Psoas muscle (tissue), 8 donors: ENCODE measurements around the gene CDCA5. TPM values are rescaled to one million over a fixed set of nuclear protein-coding genes. Genes with fewer than 3 reads are reported as not detected.

Experiments
- ATAC-seq, 4 donors: fragments of 200-7000 bp; cut with Tn5 transposase; one replicate each; pipeline ENCODE4 v1.9.1; 2020; ENCODE audit warnings: moderate library complexity in 3 of 4, mild to moderate bottlenecking in 2 of 4
- DNase-seq, 2 donors: peaks; one replicate each; pipeline ENCODE4 v3.0.0-alpha.2; 2020
- H3K27ac ChIP-seq: fragments of 200-600 bp; one replicate; pipeline ENCODE4 v1.8.0; 2022
- H3K27me3 ChIP-seq, 3 donors: fragments of 200-600 bp in 1 of 3; one replicate each; pipeline versions ENCODE4 v1.6.1 to v1.8.0; 2013 to 2022; ENCODE audit warnings: low read length in 2 of 3, mild to moderate bottlenecking in 2 of 3, moderate library complexity in 1 of 3; ENCODE audit not compliant: insufficient read depth in 3 of 3
- H3K36me3 ChIP-seq, 2 donors: fragments of 200-600 bp in 1 of 2; one replicate each; pipeline versions ENCODE4 v1.6.1 to v1.8.0; 2013 to 2022; ENCODE audit warnings: low read depth in 1 of 2, mild to moderate bottlenecking in 1 of 2, moderate library complexity in 1 of 2; ENCODE audit not compliant: insufficient read depth in 1 of 2
- H3K4me1 ChIP-seq: fragments of 200-600 bp; one replicate; pipeline ENCODE4 v1.8.0; 2022
- H3K4me3 ChIP-seq: fragments of 200-600 bp; one replicate; pipeline ENCODE4 v1.8.0; 2022; ENCODE audit warnings: mild to moderate bottlenecking
- H3K9me3 ChIP-seq: fragments of 200-600 bp; one replicate; pipeline ENCODE4 v1.8.0; 2022
- WGBS, 3 donors: extraction: QIAGEN DNeasy Blood & Tissue Kit; methylation state at CpG; one replicate each; pipeline versions ENCODE4 v1.1.6 to v1.1.7; 2013; 5-methylcytosine and 5-hydroxymethylcytosine counted together
- intact Hi-C, 2 donors: fragments of 100-400 bp; cut with DNase I; formaldehyde crosslinking; loops; one replicate each; pipeline versions ENCODE4 v1.11.0 to v1.14.2; 2022
- polyA plus RNA-seq, 3 donors: library from polyadenylated mRNA; stranded (reverse); fragments of 200-250 nt; gene quantifications; one replicate each; pipeline ENCODE4 v1.2.3, GENCODE V29; 2013
- total RNA-seq, 4 donors: library from RNA; stranded (reverse); fragmentation: NEBNext Ultra II Directional in 2 of 4; extraction: Animal tissue kit (Norgen Biotek cat#: 25700) in 2 of 4; gene quantifications; one replicate each; pipeline versions ENCODE4 v1.2.1 to v1.2.4, GENCODE V29; 2021 to 2023
- TF ChIP-seq, protein P1 (sequence below): fragments of 200-600 bp; IDR thresholded peaks from one replicate; pipeline ENCODE4 v1.8.0; 2022; ENCODE audit warnings: antibody characterized with exemption
- donor health status: healthy with polysubstance abuse.
- donor health status: DM: no; HTN: no; CAD: no; lungs with moderate emphysema.
- donor health status: Bipolar disorder and iron deficiency.
- donor health status: healthy.
- donor health status: DM: yes; HTN: yes; CAD: no.
- donor health status: DM: no; HTN: no; CAD: no.
- donor health status: DM: no; HTN: no; CAD: no.
- donor health status: DM: yes; HTN: yes; CAD: no.

Gene CDCA5
- total and polyA plus RNA-seq, 7 donors = 0.28 to 1.6 (median 0.92) TPM

- TF ChIP-seq, protein P1, sequence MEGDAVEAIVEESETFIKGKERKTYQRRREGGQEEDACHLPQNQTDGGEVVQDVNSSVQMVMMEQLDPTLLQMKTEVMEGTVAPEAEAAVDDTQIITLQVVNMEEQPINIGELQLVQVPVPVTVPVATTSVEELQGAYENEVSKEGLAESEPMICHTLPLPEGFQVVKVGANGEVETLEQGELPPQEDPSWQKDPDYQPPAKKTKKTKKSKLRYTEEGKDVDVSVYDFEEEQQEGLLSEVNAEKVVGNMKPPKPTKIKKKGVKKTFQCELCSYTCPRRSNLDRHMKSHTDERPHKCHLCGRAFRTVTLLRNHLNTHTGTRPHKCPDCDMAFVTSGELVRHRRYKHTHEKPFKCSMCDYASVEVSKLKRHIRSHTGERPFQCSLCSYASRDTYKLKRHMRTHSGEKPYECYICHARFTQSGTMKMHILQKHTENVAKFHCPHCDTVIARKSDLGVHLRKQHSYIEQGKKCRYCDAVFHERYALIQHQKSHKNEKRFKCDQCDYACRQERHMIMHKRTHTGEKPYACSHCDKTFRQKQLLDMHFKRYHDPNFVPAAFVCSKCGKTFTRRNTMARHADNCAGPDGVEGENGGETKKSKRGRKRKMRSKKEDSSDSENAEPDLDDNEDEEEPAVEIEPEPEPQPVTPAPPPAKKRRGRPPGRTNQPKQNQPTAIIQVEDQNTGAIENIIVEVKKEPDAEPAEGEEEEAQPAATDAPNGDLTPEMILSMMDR = no peak
- Histone ChIP-seq H3K27ac (no peak overlapping the region), H3K4me3 (no peak overlapping the region), H3K9me3 (no peaks in the 10 kb centered on the region), H3K36me3 (peaks cover 0 to 16% of the 10 kb centered on the region in 2 donors), H3K27me3 (no peaks in the 10 kb centered on the region), H3K4me1 (peaks cover 22% of the 10 kb centered on the region)
- intact Hi-C loops = no loop called here
- 86 to 92% (median 91%) methylated on average over 5 of the region's 5 CpGs for WGBS, 3 donors
- no peak for ATAC-seq
- no peak for DNase-seq
These were observed 38.8 kb downstream of the CDCA5 start for GRCh38 chr11:65045061-65045460.

GRCh38 chr11:65043881-65044501 is 39.8 kb downstream of the CDCA5 start:
- Histone ChIP-seq H3K4me3 (no peak overlapping the region), H3K4me1 (peaks cover 26% of the 10 kb centered on the region), H3K27ac (no peak overlapping the region), H3K27me3 (no peaks in the 10 kb centered on the region), H3K9me3 (no peaks in the 10 kb centered on the region), H3K36me3 (peaks cover 0 to 26% of the 10 kb centered on the region in 2 donors)
- no peak for ATAC-seq
- peak; percentile 33 to 63 for DNase-seq
- intact Hi-C loops = loop anchor here (5.0 kb wide), 1 partner anchor 38 kb away; the partner anchor contains the start of genes CDCA5 (in 2 of the 2) and ZFPL1 (in 2 of the 2)
- 87 to 89% (median 88%) methylated on average over 13 to 23 of the region's 23 CpGs for WGBS, 3 donors
- TF ChIP-seq, protein P1 = no peak

DNA sequence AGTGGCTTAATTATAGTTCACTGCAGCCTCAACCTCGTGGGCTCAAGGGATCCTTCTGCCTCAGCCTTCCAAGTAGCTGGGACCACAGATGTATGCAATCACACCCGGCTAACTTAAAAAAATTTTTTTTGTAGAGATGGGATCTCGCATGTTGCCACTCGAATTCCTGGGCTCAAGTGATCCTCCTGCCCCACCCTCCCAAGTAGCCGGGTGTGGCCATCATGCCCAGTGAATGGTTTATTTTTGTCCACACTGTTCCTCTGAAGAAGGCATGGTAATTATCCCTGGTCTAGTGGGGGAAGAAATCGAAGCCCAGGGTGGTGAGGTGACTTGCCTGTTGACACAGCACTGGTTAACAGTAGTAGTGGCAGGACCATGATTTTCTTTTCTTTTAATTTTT is 40.9 kb downstream of the CDCA5 start:
- 67 to 78% (median 77%) methylated on average over 6 of the region's 6 CpGs for WGBS, 3 donors
- TF ChIP-seq, protein P1 = no peak
- H3K27ac ChIP-seq = no peak overlapping the region
- ATAC-seq (no peak), DNase-seq (no peak)
- peaks cover 26% of the 10 kb centered on the region for H3K4me1 ChIP-seq
- no peaks in the 10 kb centered on the region for H3K9me3 ChIP-seq
- H3K4me3 ChIP-seq = no peak overlapping the region
- H3K27me3 ChIP-seq = no peaks in the 10 kb centered on the region
- H3K36me3 ChIP-seq = peaks cover 6 to 35% of the 10 kb centered on the region in 2 donors
- intact Hi-C loops = loop anchor here (5.0 kb wide), 1 partner anchor 39 kb away; the partner anchor contains the start of genes CDCA5 (in 2 of the 2) and ZFPL1 (in 2 of the 2)

GRCh38 chr11:65040847-65041622 is 42.8 kb downstream of the CDCA5 start, which contains the start of gene SAC3D1:
Gene SAC3D1, plus strand, starts transcription at chr11:65041210. Its CDS starts 83 bp downstream, at chr11:65041293.
- DNase-seq = peak; percentile 87 to 95
- Histone ChIP-seq H3K27ac (peak within 1 kb of the TSS; percentile 93), H3K27me3 (no peaks in the 10 kb centered on the region), H3K36me3 (peaks cover 6 to 52% of the 10 kb centered on the region in 2 donors), H3K9me3 (no peaks in the 10 kb centered on the region), H3K4me3 (peak within 1 kb of the TSS; percentile 95), H3K4me1 (peaks cover 26% of the 10 kb centered on the region)
- intact Hi-C loops = loop anchor here (5.0 kb wide), 1 partner anchor 41 kb away; the partner anchor contains the start of genes CDCA5 (in 2 of the 2) and ZFPL1 (in 2 of the 2)
- peak; percentile 94 to 97 (median 94) for ATAC-seq
- TF ChIP-seq, protein P1 = no peak
- 0 to 2% (median 1%) methylated on average over 54 to 91 of the region's 91 CpGs for WGBS, 3 donors
